Mucosa of stomach (tissue), 1 donor: ENCODE data around the gene DYSF.

Experiments
- H3K27me3 ChIP-seq: one replicate; pipeline ENCODE4 v1.7.0; 2013; ENCODE audit warnings: mild to moderate bottlenecking, low read length; ENCODE audit not compliant: control insufficient read depth, insufficient read depth
- H3K36me3 ChIP-seq: one replicate; pipeline ENCODE4 v1.7.0; 2013; ENCODE audit warnings: low read length; ENCODE audit not compliant: control insufficient read depth, insufficient read depth
- H3K4me1 ChIP-seq: one replicate; pipeline ENCODE4 v1.7.0; 2013; ENCODE audit warnings: mild to moderate bottlenecking, low read length; ENCODE audit not compliant: control insufficient read depth, insufficient read depth
- H3K4me3 ChIP-seq: one replicate; pipeline ENCODE4 v1.7.0; 2013; ENCODE audit warnings: low read length
- H3K9ac ChIP-seq: one replicate; pipeline ENCODE4 v1.7.0; 2013; ENCODE audit warnings: mild to moderate bottlenecking, low read length, moderate library complexity
- H3K9me3 ChIP-seq: one replicate; pipeline ENCODE4 v1.7.0; 2013; ENCODE audit warnings: mild to moderate bottlenecking, low read length, moderate library complexity; ENCODE audit not compliant: control insufficient read depth
- donor health status: Pancreatic carcinoma.

The DYSF gene

GRCh38 chr2:71606244-71606643 lies 152.9 kb downstream of the DYSF start:
- no peaks in the 10 kb centered on the region for H3K4me1 ChIP-seq
- H3K4me3 ChIP-seq: no peak overlapping the region

GRCh38 chr2:71607151-71607889 lies 154.0 kb downstream of the DYSF start:
- Histone ChIP-seq H3K27me3 (peaks cover 5% of the 10 kb centered on the region), H3K4me1 (no peaks in the 10 kb centered on the region), H3K9me3 (no peaks in the 10 kb centered on the region), H3K4me3 (no peak overlapping the region), H3K36me3 (no peaks in the 10 kb centered on the region), H3K9ac (no peak overlapping the region)

More at GRCh38 chr2:71606244-71606643, 152.9 kb downstream of the DYSF start:
- Histone ChIP-seq H3K36me3 (no peaks in the 10 kb centered on the region), H3K9ac (no peak overlapping the region), H3K9me3 (no peaks in the 10 kb centered on the region), H3K27me3 (peaks cover 5% of the 10 kb centered on the region)

GRCh38 chr2:71608034-71608433 lies 154.7 kb downstream of the DYSF start:
- Histone ChIP-seq H3K4me1 (no peaks in the 10 kb centered on the region), H3K36me3 (no peaks in the 10 kb centered on the region), H3K9ac (no peak overlapping the region), H3K9me3 (no peaks in the 10 kb centered on the region), H3K27me3 (peaks cover 5% of the 10 kb centered on the region), H3K4me3 (no peak overlapping the region)

GRCh38 chr2:71608441-71608840 lies 155.1 kb downstream of the DYSF start:
- no peak overlapping the region for H3K4me3 ChIP-seq
- H3K9ac ChIP-seq: no peak overlapping the region
- no peaks in the 10 kb centered on the region for H3K4me1 ChIP-seq
- peaks cover 5% of the 10 kb centered on the region for H3K27me3 ChIP-seq
- no peaks in the 10 kb centered on the region for H3K9me3 ChIP-seq
- H3K36me3 ChIP-seq: no peaks in the 10 kb centered on the region

GRCh38 chr2:71609029-71609428 lies 155.7 kb downstream of the DYSF start:
- Histone ChIP-seq H3K36me3 (no peaks in the 10 kb centered on the region), H3K9ac (no peak overlapping the region), H3K4me3 (no peak overlapping the region), H3K27me3 (peaks cover 5% of the 10 kb centered on the region), H3K9me3 (no peaks in the 10 kb centered on the region), H3K4me1 (no peaks in the 10 kb centered on the region)

GRCh38 chr2:71609441-71609840 lies 156.1 kb downstream of the DYSF start:
- Histone ChIP-seq H3K36me3 (no peaks in the 10 kb centered on the region), H3K27me3 (peaks cover 5% of the 10 kb centered on the region), H3K4me3 (no peak overlapping the region), H3K4me1 (no peaks in the 10 kb centered on the region), H3K9ac (no peak overlapping the region), H3K9me3 (no peaks in the 10 kb centered on the region)

- H3K9ac ChIP-seq: no peak overlapping the region
- peaks cover 3% of the 10 kb centered on the region for H3K27me3 ChIP-seq
- no peaks in the 10 kb centered on the region for H3K36me3 ChIP-seq
- no peak overlapping the region for H3K4me3 ChIP-seq
- H3K9me3 ChIP-seq: no peaks in the 10 kb centered on the region
- H3K4me1 ChIP-seq: no peaks in the 10 kb centered on the region
Measured at GRCh38 chr2:71609958-71610357, 156.6 kb downstream of the DYSF start.

GRCh38 chr2:71610671-71611070 lies 157.3 kb downstream of the DYSF start:
- Histone ChIP-seq H3K36me3 (no peaks in the 10 kb centered on the region), H3K9ac (no peak overlapping the region)

GRCh38 chr2:71611247-71611646 lies 157.9 kb downstream of the DYSF start:
- no peaks in the 10 kb centered on the region for H3K9me3 ChIP-seq
- no peaks in the 10 kb centered on the region for H3K36me3 ChIP-seq
- H3K9ac ChIP-seq: no peak overlapping the region
- no peaks in the 10 kb centered on the region for H3K4me1 ChIP-seq
- no peaks in the 10 kb centered on the region for H3K27me3 ChIP-seq
- H3K4me3 ChIP-seq: no peak overlapping the region

More at GRCh38 chr2:71610671-71611070, 157.3 kb downstream of the DYSF start:
- H3K4me1 ChIP-seq: no peaks in the 10 kb centered on the region
- H3K4me3 ChIP-seq: no peak overlapping the region
- no peaks in the 10 kb centered on the region for H3K9me3 ChIP-seq
- H3K27me3 ChIP-seq: no peaks in the 10 kb centered on the region

GRCh38 chr2:71611781-71612527 lies 158.6 kb downstream of the DYSF start:
- Histone ChIP-seq H3K9me3 (no peaks in the 10 kb centered on the region), H3K4me1 (no peaks in the 10 kb centered on the region), H3K27me3 (no peaks in the 10 kb centered on the region), H3K4me3 (no peak overlapping the region), H3K36me3 (no peaks in the 10 kb centered on the region), H3K9ac (no peak overlapping the region)

- Histone ChIP-seq H3K4me3 (no peak overlapping the region), H3K9me3 (no peaks in the 10 kb centered on the region), H3K36me3 (no peaks in the 10 kb centered on the region), H3K4me1 (no peaks in the 10 kb centered on the region), H3K9ac (no peak overlapping the region), H3K27me3 (no peaks in the 10 kb centered on the region)
Measured at GRCh38 chr2:71612581-71613402, 159.4 kb downstream of the DYSF start.
